Fibroblast of peridontal ligament (primary cell): ENCODE measurements around the gene ZKSCAN4.

ENCODE experiments used
- DNase-seq: peaks from one replicate; pipeline ENCODE4 v3.0.0-alpha.2; 2010; ENCODE audit errors: extremely low read depth

The ZKSCAN4 gene

DNA sequence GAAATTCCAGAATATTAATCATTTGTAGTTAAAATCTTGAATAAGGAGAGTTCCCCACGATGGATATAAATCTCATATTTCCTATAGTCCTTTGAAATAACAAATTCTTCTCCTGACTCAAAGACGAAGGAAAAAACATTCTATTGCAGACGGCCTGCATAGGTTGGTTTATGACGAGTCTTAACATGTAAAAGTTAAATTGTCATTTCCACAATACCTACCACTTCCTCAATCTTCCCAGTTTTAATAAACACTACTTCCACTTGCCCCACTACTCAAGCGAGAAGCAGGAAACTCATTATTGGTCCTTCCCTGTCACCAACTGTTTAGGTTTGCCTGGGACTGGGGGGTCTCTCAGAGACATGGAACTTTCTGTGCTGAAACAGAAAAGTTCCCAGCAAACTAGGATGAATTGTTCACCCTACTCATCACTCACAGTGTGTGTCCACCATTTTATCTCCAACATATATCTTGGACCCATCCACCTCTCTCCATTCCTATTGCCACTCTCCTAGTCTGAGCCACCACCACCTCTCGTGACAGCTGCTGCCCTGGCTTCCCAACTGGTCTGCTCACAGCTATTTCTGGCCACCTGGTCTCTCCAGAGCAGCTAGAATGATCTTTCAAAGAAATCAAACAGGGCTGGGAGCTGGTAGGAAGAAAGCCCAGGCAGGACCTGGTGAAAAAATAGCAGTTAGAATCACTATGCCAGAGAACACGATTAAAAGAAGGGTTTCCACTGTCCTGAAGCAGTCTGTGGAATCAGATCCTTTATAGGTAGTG, 42.1 kb downstream of the ZKSCAN4 start:
- DNase-seq: no peak

DNA sequence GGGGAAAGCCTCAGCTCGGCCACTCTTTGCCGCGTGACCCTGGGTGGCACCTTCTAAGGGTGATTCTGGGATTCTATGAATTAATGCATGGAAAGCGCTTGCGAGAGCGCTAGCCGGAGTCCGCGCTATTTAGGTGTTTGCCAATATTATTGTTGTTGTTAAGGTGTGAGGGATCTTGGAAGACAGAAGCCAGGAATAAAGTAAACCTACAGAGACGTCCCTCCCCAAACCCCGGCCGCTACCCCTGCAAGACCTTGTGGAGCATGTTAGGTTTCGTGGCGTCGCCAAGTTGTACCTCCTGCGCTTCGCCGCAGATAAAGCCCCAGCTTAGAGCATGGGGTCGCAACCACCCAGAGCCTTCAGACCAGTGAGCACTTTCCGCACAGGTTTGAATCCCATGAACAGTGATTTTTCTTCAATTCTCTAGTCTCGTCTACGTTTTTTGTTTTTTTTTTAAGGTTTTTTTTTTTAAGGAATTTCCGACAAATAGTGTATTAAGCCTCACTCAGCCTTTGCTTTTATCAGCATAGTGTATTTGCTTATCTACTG, 43.9 kb downstream of the ZKSCAN4 start:
- DNase-seq: no peak

DNA sequence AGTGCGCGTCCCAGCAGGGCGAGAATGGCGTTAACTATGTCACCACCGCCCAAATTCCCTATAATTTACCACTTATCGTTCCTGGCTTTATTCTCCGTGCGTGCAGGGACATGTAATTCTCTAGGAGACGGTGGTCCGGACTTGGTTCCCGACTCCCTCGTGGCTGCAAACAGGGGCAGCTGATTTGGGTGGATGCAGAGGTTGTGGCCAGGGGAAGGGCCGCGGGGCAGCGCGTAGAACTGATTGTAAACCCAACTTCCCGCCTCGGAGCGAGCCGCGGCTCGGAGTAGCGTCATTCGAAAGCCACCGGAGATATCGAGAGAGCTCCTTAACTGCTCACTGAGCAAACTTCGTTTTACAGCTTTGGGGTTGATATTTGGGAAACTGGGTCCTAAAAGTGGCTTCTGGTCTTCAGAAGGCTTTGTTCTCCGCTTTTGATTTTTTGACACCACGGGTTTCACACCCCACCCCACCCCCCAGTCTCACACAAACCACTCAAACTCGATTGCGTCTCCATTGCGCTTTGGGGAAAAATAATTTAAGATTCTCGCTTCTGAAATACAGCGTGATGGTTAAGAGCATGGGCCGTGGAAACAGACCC, 44.5 kb downstream of the ZKSCAN4 start:
- DNase-seq: peak; percentile 29

DNA sequence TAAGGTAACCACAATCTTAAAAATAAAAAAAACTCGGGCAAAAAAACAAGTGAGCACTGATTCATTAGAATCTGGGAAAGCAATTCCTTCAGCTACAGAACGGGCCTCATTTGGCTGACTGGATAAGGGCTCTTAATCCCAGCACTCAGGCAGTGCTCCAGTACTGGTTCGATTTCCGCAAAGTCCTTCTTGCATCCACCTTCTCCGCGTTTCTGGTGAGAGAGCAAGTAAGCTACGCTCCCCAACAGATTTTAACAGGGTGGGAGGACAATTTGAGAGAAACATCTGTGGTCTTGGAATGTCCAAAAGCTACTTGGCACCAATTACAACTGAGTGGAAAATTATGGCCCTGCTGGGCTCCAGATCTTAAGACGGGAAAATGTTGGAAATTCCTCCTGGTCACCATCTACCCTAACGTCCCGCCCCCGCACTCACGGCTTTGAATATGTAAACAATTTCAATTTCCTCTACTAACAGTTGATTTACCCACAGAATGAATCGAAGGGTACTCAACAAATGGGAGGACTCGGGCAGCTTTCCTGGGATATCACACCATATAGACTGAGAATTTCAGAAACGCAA, 45.0 kb downstream of the ZKSCAN4 start:
- no peak for DNase-seq

DNA sequence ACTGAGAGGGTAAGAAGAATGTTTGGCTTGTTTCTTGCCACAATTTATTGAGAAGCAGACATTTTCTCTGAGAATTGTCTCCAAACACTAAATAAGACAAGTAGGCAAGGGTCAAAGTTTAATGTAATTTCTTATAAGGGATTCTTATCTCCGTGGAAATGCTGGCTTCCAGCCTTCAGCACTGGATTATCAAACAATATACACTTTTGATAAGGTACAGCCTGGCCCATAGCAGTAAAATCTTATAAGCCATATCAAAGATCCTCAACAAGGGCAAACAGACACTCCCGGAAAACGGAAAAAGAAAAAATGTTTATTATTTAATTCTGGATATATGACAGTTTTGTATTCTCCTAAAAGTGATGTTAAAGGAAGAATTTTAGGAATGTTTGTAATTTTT, 45.5 kb downstream of the ZKSCAN4 start:
- no peak for DNase-seq

DNA sequence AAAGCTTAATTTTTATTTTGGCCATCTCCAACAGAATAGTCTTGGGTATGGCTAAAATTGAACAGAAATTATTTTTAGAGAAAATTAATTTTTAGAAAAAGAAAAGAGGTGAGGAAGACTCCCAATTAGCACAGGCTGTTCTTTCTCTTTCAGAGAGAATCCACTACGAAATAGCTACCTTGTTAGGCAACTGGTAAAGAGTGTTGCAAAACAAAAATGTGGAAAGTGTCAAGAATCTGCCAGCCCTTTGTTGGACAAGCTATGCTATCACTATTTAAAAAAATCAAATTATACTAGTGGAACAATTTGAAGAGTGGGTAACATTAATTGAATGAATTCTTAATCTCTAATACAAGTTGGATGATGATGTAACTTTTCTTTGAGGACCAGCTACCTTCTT, 46.2 kb downstream of the ZKSCAN4 start:
- no peak for DNase-seq

DNA sequence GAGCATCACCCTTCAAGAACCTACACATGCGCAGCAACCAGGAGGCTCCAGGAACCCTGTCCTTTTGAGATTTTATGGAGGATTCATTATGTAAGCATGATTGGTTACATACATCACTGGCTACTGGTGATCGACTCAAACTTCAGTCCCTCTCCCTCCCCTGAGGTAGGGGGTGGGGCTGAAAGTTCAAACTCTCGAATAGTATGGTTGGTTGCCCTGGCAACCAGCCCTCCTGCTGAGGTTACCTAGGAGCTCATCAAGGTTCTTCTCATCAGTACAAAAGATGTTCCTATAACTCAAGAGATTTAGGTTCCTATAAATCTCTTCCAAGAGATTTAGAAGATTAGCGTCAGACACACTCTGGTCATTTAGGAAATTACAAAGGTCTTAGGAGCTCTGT, 48.9 kb downstream of the ZKSCAN4 start:
- DNase-seq: no peak

DNA sequence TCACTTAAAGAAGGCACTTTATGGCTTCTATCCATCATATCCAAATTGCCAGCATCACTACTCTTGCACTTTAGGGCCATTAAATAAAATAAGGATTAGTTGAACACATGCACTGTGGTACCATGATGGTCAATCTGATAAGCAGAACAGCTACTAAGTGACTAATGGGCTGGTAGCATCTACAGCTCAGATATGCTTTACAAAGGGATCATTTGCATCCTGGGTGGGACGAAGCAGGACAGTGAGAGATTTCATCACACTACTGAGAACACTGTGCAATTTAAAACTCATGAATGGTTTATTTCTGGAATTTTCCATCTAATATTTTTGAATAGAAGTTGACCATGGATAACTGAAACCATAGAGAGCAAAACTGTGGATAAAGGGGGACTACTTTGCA, 52.0 kb downstream of the ZKSCAN4 start:
- DNase-seq: no peak
